A673 (cell line): ENCODE data around the gene UBE2U. TPM values are rescaled to one million over a fixed set of nuclear protein-coding genes. Genes with fewer than 3 reads are reported as not detected.
"Not testable (repeated sequence)": the region's sequence is repeated elsewhere in the genome, so short reads cannot be mapped to it uniquely, and the experiment has no call there.

Source experiments
- BruUV-seq: library from RNA; stranded (reverse); fragments of 400-500 nt; replicated peaks from 2 replicates; lab custom pipeline; 2021; lab: Mats Ljungman, UMichigan
- CTCF ChIA-PET: fragments of 300-600 bp; sonication (Branson Sonifier 250); formaldehyde crosslinking; loops from one replicate; lab custom pipeline; 2022; ENCODE audit warnings: antibody characterized with exemption; lab: Charles Lee
- POLR2A ChIA-PET: fragments of 300-600 bp; sonication (Branson Sonifier 250); formaldehyde crosslinking; loops from one replicate; lab custom pipeline; 2022; ENCODE audit warnings: antibody characterized with exemption; ENCODE audit not compliant: low non-redundant PET; lab: Charles Lee
- DNase-seq: peaks from one replicate; pipeline ENCODE4 v3.0.0-alpha.2; 2015; ENCODE audit warnings: low spot score
- H3K27ac ChIP-seq: fragments of 200-600 bp; sonication (generic); 2 replicates; pipeline ENCODE4 v1.5.1; 2016; ENCODE audit warnings: mixed run types, low read depth, mild to moderate bottlenecking, mixed read lengths, antibody characterized with exemption, low read length; ENCODE audit not compliant: poor library complexity, severe bottlenecking
- H3K27me3 ChIP-seq: fragments of 200-600 bp; sonication (generic); replicated peaks from 2 replicates; pipeline ENCODE4 v1.6.1; 2017; ENCODE audit warnings: mixed run types, low read depth, mild to moderate bottlenecking, mixed read lengths, antibody characterized with exemption, low read length; ENCODE audit not compliant: insufficient read depth, poor library complexity
- H3K36me3 ChIP-seq: fragments of 200-600 bp; sonication (generic); 2 replicates; pipeline ENCODE4 v1.6.1; 2016; ENCODE audit warnings: mixed run types, mild to moderate bottlenecking, mixed read lengths, antibody characterized with exemption, low read length; ENCODE audit not compliant: insufficient read depth, poor library complexity, severe bottlenecking
- H3K4me1 ChIP-seq: fragments of 200-600 bp; sonication (generic); 2 replicates; pipeline ENCODE4 v1.6.1; 2017; ENCODE audit warnings: mixed run types, mild to moderate bottlenecking, mixed read lengths, antibody characterized with exemption, low read length; ENCODE audit not compliant: insufficient read depth, poor library complexity, severe bottlenecking
- H3K4me3 ChIP-seq: fragments of 200-600 bp; sonication (generic); 2 replicates; pipeline ENCODE4 v1.5.1; 2016; ENCODE audit warnings: low read depth, mixed run types, mild to moderate bottlenecking, mixed read lengths, low read length; ENCODE audit not compliant: poor library complexity, severe bottlenecking
- H3K9me3 ChIP-seq: fragments of 200-600 bp; sonication (generic); 2 replicates; pipeline ENCODE4 v1.6.1; 2016; ENCODE audit warnings: mixed run types, low read depth, mild to moderate bottlenecking, mixed read lengths, antibody characterized with exemption, low read length; ENCODE audit not compliant: poor library complexity, severe bottlenecking
- EZH2 ChIP-seq: fragments of 200-600 bp; sonication (generic); IDR thresholded peaks from 2 replicates; pipeline ENCODE4 v1.6.1; 2017; ENCODE audit warnings: borderline replicate concordance, low read depth, mild to moderate bottlenecking, mixed read lengths, antibody characterized with exemption, low read length; ENCODE audit not compliant: poor library complexity, severe bottlenecking
- intact Hi-C: fragments of 100-400 bp; cut with micrococcal nuclease; formaldehyde crosslinking; loops from one replicate; pipeline ENCODE4 v1.10.0; 2022; ENCODE audit not compliant: unreplicated experiment
- total RNA-seq: library from RNA; stranded (reverse); gene quantifications from 2 replicates; pipeline ENCODE4 v1.2.3, GENCODE V29; 2021
- TF ChIP-seq, protein P1 (sequence below): fragments of 300-800, 200-600 bp; sonication (generic); conservative IDR thresholded peaks from 2 replicates; pipeline ENCODE4 v1.5.1; 2017; ENCODE audit warnings: low read depth, mild to moderate bottlenecking, antibody characterized with exemption, low read length, moderate library complexity, mixed read lengths

Gene UBE2U
- total RNA-seq, 1 experiment from 2014 or later = not detected

- H3K36me3 ChIP-seq = no peaks in the 10 kb centered on the region
- peak overlapping the region; percentile 70 for H3K27ac ChIP-seq
- CTCF ChIA-PET = interaction anchor here (0.6 kb wide), 1 partner anchor 24 kb away, joined by 3 read pairs; no protein-coding TSS in a partner anchor
- DNase-seq = peak; percentile 79
- no peak for TF ChIP-seq EZH2
- TF ChIP-seq, protein P1, sequence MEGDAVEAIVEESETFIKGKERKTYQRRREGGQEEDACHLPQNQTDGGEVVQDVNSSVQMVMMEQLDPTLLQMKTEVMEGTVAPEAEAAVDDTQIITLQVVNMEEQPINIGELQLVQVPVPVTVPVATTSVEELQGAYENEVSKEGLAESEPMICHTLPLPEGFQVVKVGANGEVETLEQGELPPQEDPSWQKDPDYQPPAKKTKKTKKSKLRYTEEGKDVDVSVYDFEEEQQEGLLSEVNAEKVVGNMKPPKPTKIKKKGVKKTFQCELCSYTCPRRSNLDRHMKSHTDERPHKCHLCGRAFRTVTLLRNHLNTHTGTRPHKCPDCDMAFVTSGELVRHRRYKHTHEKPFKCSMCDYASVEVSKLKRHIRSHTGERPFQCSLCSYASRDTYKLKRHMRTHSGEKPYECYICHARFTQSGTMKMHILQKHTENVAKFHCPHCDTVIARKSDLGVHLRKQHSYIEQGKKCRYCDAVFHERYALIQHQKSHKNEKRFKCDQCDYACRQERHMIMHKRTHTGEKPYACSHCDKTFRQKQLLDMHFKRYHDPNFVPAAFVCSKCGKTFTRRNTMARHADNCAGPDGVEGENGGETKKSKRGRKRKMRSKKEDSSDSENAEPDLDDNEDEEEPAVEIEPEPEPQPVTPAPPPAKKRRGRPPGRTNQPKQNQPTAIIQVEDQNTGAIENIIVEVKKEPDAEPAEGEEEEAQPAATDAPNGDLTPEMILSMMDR = no peak
- intact Hi-C loops = loop anchor here (1.0 to 10.0 kb wide), 3 partner anchors 629 to 1401 kb away; no protein-coding TSS in a partner anchor
- H3K4me3 ChIP-seq = peak overlapping the region; percentile 28
- H3K4me1 ChIP-seq = peaks cover 57% of the 10 kb centered on the region
- BruUV-seq = no TSS peak
- H3K9me3 ChIP-seq = no peaks in the 10 kb centered on the region
- POLR2A ChIA-PET = no interaction called here
- no peaks in the 10 kb centered on the region for H3K27me3 ChIP-seq
Observed at GRCh38 chr1:64245495-64245894, 42.1 kb downstream of the UBE2U start.

- ChIA-PET POLR2A (no interaction called here), CTCF (interaction anchor here (0.6 to 1.3 kb wide), 5 partner anchors 475 to 689 kb away, joined by 3 to 10 read pairs (median 4); no protein-coding TSS in a partner anchor)
- H3K27me3 ChIP-seq = no peaks in the 10 kb centered on the region
- peaks cover 57% of the 10 kb centered on the region for H3K4me1 ChIP-seq
- no peaks in the 10 kb centered on the region for H3K9me3 ChIP-seq
- DNase-seq = peak; percentile 81
- H3K27ac ChIP-seq = peak overlapping the region; percentile 70
- H3K4me3 ChIP-seq = no peak overlapping the region
- H3K36me3 ChIP-seq = no peaks in the 10 kb centered on the region
- intact Hi-C loops = loop anchor here (1.0 to 10.0 kb wide), 3 partner anchors 554 to 1402 kb away; no protein-coding TSS in a partner anchor
- TF ChIP-seq, protein P1 = peak; percentile 85
- no peak for TF ChIP-seq EZH2
- no TSS peak for BruUV-seq
Observed at GRCh38 chr1:64246294-64246917, 43.0 kb downstream of the UBE2U start.

DNA sequence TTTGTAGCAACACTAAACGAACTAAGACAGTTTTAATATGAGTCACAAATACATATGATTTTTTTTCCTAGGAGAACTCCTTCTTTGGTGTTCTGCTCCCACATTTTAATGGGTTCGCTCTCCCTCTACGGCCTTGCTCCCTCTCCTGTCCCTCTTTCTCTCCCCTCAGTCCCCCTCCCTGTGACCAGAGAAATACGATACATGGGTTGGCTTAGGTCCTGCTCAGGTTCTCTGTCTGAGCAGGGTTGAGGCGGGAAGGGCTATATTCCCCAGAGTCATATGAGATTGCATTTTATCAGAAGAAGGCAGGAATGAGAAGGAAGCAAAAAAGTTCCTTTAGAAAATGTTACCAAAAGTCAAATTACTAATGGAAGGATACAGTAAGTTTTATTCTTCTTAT lies 44.6 kb downstream of the UBE2U start:
- BruUV-seq = no TSS peak
- no peak overlapping the region for H3K4me3 ChIP-seq
- peak overlapping the region; percentile 52 for H3K27ac ChIP-seq
- no peak for TF ChIP-seq EZH2
- TF ChIP-seq, protein P1 = no peak
- H3K9me3 ChIP-seq = no peaks in the 10 kb centered on the region
- intact Hi-C loops = loop anchor here (5.0 to 10.0 kb wide), 2 partner anchors 691 to 1403 kb away; no protein-coding TSS in a partner anchor
- ChIA-PET POLR2A (no interaction called here), CTCF (interaction anchor here (1.0 to 1.3 kb wide), 2 partner anchors 556 to 691 kb away, joined by 3 read pairs; no protein-coding TSS in a partner anchor)
- H3K36me3 ChIP-seq = no peaks in the 10 kb centered on the region
- H3K4me1 ChIP-seq = peaks cover 51% of the 10 kb centered on the region
- no peaks in the 10 kb centered on the region for H3K27me3 ChIP-seq
- peak; percentile 64 for DNase-seq

- H3K4me3 ChIP-seq, POLR2A ChIA-PET, DNase-seq, BruUV-seq, CTCF ChIA-PET, intact Hi-C loops, H3K27me3 ChIP-seq, H3K9me3 ChIP-seq, H3K36me3 ChIP-seq, H3K27ac ChIP-seq: not testable (repeated sequence)
- peaks cover 28% of the 10 kb centered on the region for H3K4me1 ChIP-seq
Observed at GRCh38 chr1:64250472-64250871, 47.0 kb downstream of the UBE2U start.
